IMR-90 (cell line): ENCODE results near the gene TBC1D9. TPM values are rescaled to one million over a fixed set of nuclear protein-coding genes. Genes with fewer than 3 reads are reported as not detected.

Experiments
- ATAC-seq: fragments of 200-7000 bp; cut with Tn5 transposase; 2 replicates; pipeline ENCODE4 v1.9.1; 2020; ENCODE audit warnings: low read depth, mild to moderate bottlenecking, moderate library complexity
- BruUV-seq: library from RNA; stranded (reverse); fragments of 400-500 nt; replicated peaks from 2 replicates; lab custom pipeline; 2021; lab: Mats Ljungman, UMichigan
- CTCF ChIA-PET: fragments of 300-600 bp; formaldehyde crosslinking; extraction: SDS; loops from one replicate; lab custom pipeline; 2021; ENCODE audit warnings: antibody characterized with exemption; lab: Yijun Ruan, JAX
- POLR2A ChIA-PET: fragments of 300-600 bp; sonication (Branson Sonifier 250); formaldehyde crosslinking; loops from one replicate; lab custom pipeline; 2022; ENCODE audit warnings: antibody characterized with exemption; ENCODE audit not compliant: unreplicated experiment; lab: Charles Lee
- DNase-seq: peaks from one replicate; pipeline ENCODE4 v3.0.0; 2013
- H2AFZ ChIP-seq: replicated peaks from 2 replicates; pipeline ENCODE3; 2013; ENCODE audit warnings: low read length, mild to moderate bottlenecking; ENCODE audit not compliant: poor library complexity
- H2AK5ac ChIP-seq: 2 replicates; pipeline ENCODE4 v1.6.1; 2013; ENCODE audit warnings: low read depth, low read length, inconsistent platforms
- H2AK9ac ChIP-seq: replicated peaks from 2 replicates; pipeline ENCODE3; 2013; ENCODE audit warnings: mild to moderate bottlenecking, low read depth, low read length, moderate library complexity; ENCODE audit not compliant: poor library complexity
- H2BK120ac ChIP-seq: 2 replicates; pipeline ENCODE4 v1.6.1; 2013; ENCODE audit warnings: low read depth, low read length, inconsistent platforms
- H2BK15ac ChIP-seq: 3 replicates; pipeline ENCODE4 v1.6.1; 2013; ENCODE audit warnings: low read depth, low read length, inconsistent platforms
- H2BK20ac ChIP-seq: 2 replicates; pipeline ENCODE4 v1.6.1; 2013; ENCODE audit warnings: low read depth, mild to moderate bottlenecking, inconsistent platforms, low read length, moderate library complexity
- H2BK5ac ChIP-seq: 2 replicates; pipeline ENCODE4 v1.6.1; 2013; ENCODE audit warnings: mild to moderate bottlenecking, low read depth, low read length, inconsistent platforms; ENCODE audit not compliant: poor library complexity, severe bottlenecking
- H3K14ac ChIP-seq: replicated peaks from 2 replicates; pipeline ENCODE4 v1.6.1; 2013; ENCODE audit warnings: low read depth, low read length, inconsistent platforms
- H3K18ac ChIP-seq: 2 replicates; pipeline ENCODE4 v1.6.1; 2013; ENCODE audit warnings: low read depth, low read length, control low read depth
- H3K23ac ChIP-seq: 2 replicates; pipeline ENCODE4 v1.6.1; 2013; ENCODE audit warnings: low read depth, low read length, inconsistent platforms
- H3K27ac ChIP-seq: 2 replicates; pipeline ENCODE4 v1.5.1; 2013; ENCODE audit warnings: mild to moderate bottlenecking, control low read depth, low read length; ENCODE audit not compliant: insufficient read depth
- H3K27me3 ChIP-seq: 2 replicates; pipeline ENCODE4 v1.6.1; 2013; ENCODE audit warnings: low read length; ENCODE audit not compliant: control insufficient read depth, insufficient read depth
- H3K36me3 ChIP-seq: 2 replicates; pipeline ENCODE4 v1.6.1; 2013; ENCODE audit warnings: low read length, mixed read lengths; ENCODE audit not compliant: control insufficient read depth, insufficient read depth
- H3K4ac ChIP-seq: 2 replicates; pipeline ENCODE4 v1.6.1; 2013; ENCODE audit warnings: low read depth, low read length, inconsistent platforms
- H3K4me1 ChIP-seq: 2 replicates; pipeline ENCODE4 v1.6.1; 2013; ENCODE audit warnings: low read length, mixed read lengths; ENCODE audit not compliant: control insufficient read depth, insufficient read depth
- H3K4me2 ChIP-seq: 2 replicates; pipeline ENCODE4 v1.6.1; 2013; ENCODE audit warnings: low read depth, mild to moderate bottlenecking, control low read depth, low read length, moderate library complexity
- H3K4me3 ChIP-seq: 2 replicates; pipeline ENCODE4 v1.5.1; 2013; ENCODE audit warnings: low read depth, mild to moderate bottlenecking, control low read depth, low read length, moderate library complexity; ENCODE audit not compliant: insufficient read depth
- H3K56ac ChIP-seq: 2 replicates; pipeline ENCODE4 v1.6.1; 2013; ENCODE audit warnings: low read length, inconsistent platforms; ENCODE audit not compliant: insufficient read depth; ENCODE audit errors: extremely low read depth
- H3K79me1 ChIP-seq, 2 experiments: 2 replicates each; pipeline ENCODE4 v1.6.1; 2013; ENCODE audit warnings: low read length in 2 of 2, inconsistent platforms in 1 of 2, low read depth in 1 of 2
- H3K9ac ChIP-seq: 2 replicates; pipeline ENCODE4 v1.6.1; 2013; ENCODE audit warnings: low read depth, low read length, control low read depth
- H3K9me1 ChIP-seq: 2 replicates; pipeline ENCODE4 v1.6.1; 2013; ENCODE audit warnings: low read length, inconsistent platforms; ENCODE audit not compliant: insufficient read depth
- H3K9me3 ChIP-seq: 2 replicates; pipeline ENCODE4 v1.6.1; 2013; ENCODE audit warnings: low read length; ENCODE audit not compliant: control insufficient read depth, insufficient read depth
- H4K20me1 ChIP-seq: 2 replicates; pipeline ENCODE4 v1.6.1; 2013; ENCODE audit warnings: low read length, inconsistent platforms; ENCODE audit not compliant: insufficient read depth
- H4K5ac ChIP-seq: 2 replicates; pipeline ENCODE4 v1.6.1; 2013; ENCODE audit warnings: mild to moderate bottlenecking, low read depth, low read length, control low read depth
- H4K8ac ChIP-seq, 2 experiments: 2 replicates each; pipeline ENCODE4 v1.6.1; 2013; ENCODE audit warnings: low read depth in 2 of 2, low read length in 2 of 2, control low read depth in 1 of 2, inconsistent platforms in 1 of 2
- H4K91ac ChIP-seq: 2 replicates; pipeline ENCODE4 v1.6.1; 2013; ENCODE audit warnings: low read depth, low read length, inconsistent platforms; ENCODE audit not compliant: insufficient read depth
- FOS ChIP-seq: fragments of 150-350 bp; IDR thresholded peaks from 2 replicates; pipeline ENCODE4 v1.6.1; 2016; ENCODE audit warnings: low read depth, low read length
- MXI1 ChIP-seq: IDR thresholded peaks from 2 replicates; pipeline ENCODE4 v1.6.1; 2012; ENCODE audit warnings: low read depth, mild to moderate bottlenecking, low read length, moderate library complexity, borderline replicate concordance
- POLR2A ChIP-seq: IDR thresholded peaks from 2 replicates; pipeline ENCODE4 v1.6.1; 2012; ENCODE audit warnings: mild to moderate bottlenecking, low read depth, low read length
- WGBS, 2 experiments: methylation state at CpG; one replicate each; pipeline versions ENCODE4 v1.1.5 to v1.1.7; 2013; ENCODE audit warnings: missing lambda C conversion rate in 2 of 2; ENCODE audit not compliant: insufficient read length in 1 of 2; ENCODE audit errors: extremely low coverage in 2 of 2; 5-methylcytosine and 5-hydroxymethylcytosine counted together
- dilution Hi-C: fragments of 300-500 bp; cut with HindIII; formaldehyde crosslinking; loops from one replicate; pipeline ENCODE4 v1.14.3; 2018; ENCODE audit warnings: low sequenced_read_pairs; ENCODE audit not compliant: unreplicated experiment
- in situ Hi-C: fragments of 300-500 bp; cut with MboI; formaldehyde crosslinking; loops from 3 replicates; pipeline ENCODE4 v1.14.3; 2019; ENCODE audit warnings: low sequenced_read_pairs, inconsistent platforms, mixed read lengths
- intact Hi-C: fragments of 100-400 bp; cut with micrococcal nuclease; formaldehyde crosslinking; loops from 2 replicates; pipeline ENCODE4 v1.10.0; 2022
- polyA plus RNA-seq, 3 experiments: library from polyadenylated mRNA; depleted of rRNA; stranded (reverse); fragments of >200 nt; gene quantifications; 2 replicates each; pipeline ENCODE4 v1.2.3, GENCODE V29; 2012; ENCODE audit warnings: low replicate concordance in 1 of 3
- total RNA-seq: library from RNA; depleted of rRNA; stranded (reverse); fragments of >200 nt; gene quantifications from 2 replicates; pipeline ENCODE4 v1.2.3, GENCODE V29; 2012

The TBC1D9 gene
- total and polyA plus RNA-seq, 2 of the 4 experiments (the other 2 are of a cell fraction) = 11.7 to 15.2 TPM

GRCh38 chr4:140680686-140681085 lies 75.5 kb downstream of the TBC1D9 start:
- ChIA-PET CTCF (no interaction called here), POLR2A (no interaction called here)
- Histone ChIP-seq H3K9ac (no peak overlapping the region), H4K20me1 (no peaks in the 10 kb centered on the region), H2AFZ (no peak overlapping the region), H3K9me1 (peaks cover 2% of the 10 kb centered on the region; the same call in 1 of the 2 replicates), H3K4ac (no peak overlapping the region), H2BK120ac (no peak overlapping the region), H3K56ac (no peak overlapping the region), H3K79me1 (no peaks in the 10 kb centered on the region), H3K4me3 (no peak overlapping the region), H3K14ac (no peak overlapping the region), H2BK5ac (no peak overlapping the region), H3K36me3 (peaks cover 11% of the 10 kb centered on the region), H3K27me3 (no peaks in the 10 kb centered on the region), H3K4me2 (no peak overlapping the region), H4K8ac (no peak overlapping the region), H3K4me1 (no peaks in the 10 kb centered on the region), H3K18ac (no peak overlapping the region), H2AK9ac (no peak overlapping the region), H2BK20ac (no peak overlapping the region), H2AK5ac (no peak overlapping the region), H3K9me3 (no peaks in the 10 kb centered on the region), H2BK15ac (no peak overlapping the region), H4K91ac (no peak overlapping the region), H3K27ac (no peak overlapping the region), H4K5ac (no peak overlapping the region), H3K23ac (no peak overlapping the region)
- in situ Hi-C loops = no loop called here
- no peak for ATAC-seq
- intact Hi-C loops = no loop called here
- dilution Hi-C loops = no loop called here
- no TSS peak for BruUV-seq
- no CpG with 5 or more reads among the region's 1 CpG for WGBS, 2 experiments
- TF ChIP-seq POLR2A (no peak), MXI1 (no peak), FOS (no peak)
- DNase-seq = no peak
